HG03575 (cell line): Measurements from ENCODE around the gene IL15.
A peak's percentile ranks its signal among the peaks of the same experiment; 100 is the strongest.
"Not testable (repeated sequence)": the region's sequence is repeated elsewhere in the genome, so short reads cannot be mapped to it uniquely, and the experiment has no call there.

Experiments
- ATAC-seq: cut with Tn5 transposase; IDR thresholded peaks from one replicate; pipeline ENCODE4 v1.9.1; 2021; ENCODE audit not compliant: unreplicated experiment, insufficient number of reproducible peaks, low FRiP score; ENCODE audit errors: extremely low read depth

IL15 gene

DNA sequence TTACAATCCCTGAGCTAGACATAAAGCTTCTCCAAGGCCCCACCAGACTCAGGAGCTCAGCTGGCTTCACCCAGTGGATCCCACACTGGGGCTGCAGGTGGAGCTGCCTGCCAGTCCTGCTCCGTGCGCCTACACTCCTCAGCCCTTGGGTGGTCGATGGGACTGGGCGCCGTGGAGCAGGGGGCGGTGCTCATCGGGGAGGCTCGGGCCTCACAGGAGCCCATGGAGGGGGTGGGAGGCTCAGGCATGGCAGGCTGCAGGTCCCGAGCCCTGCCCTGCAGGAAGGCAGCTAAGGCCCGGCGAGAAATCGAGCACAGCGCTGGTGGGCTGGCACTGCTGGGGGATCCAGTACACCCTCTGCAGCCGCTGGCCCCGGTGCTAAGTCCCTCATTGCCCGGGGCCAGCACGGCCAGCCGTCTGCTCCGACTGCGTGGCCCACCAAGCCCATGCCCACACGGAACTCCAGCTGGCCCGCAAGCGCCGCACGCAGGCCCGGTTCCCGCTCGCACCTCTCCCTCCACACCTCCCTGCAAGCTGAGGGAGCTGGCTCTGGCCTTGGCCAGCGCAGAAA is 53.4 kb downstream of the IL15 start:
- not testable (repeated sequence) for ATAC-seq

DNA sequence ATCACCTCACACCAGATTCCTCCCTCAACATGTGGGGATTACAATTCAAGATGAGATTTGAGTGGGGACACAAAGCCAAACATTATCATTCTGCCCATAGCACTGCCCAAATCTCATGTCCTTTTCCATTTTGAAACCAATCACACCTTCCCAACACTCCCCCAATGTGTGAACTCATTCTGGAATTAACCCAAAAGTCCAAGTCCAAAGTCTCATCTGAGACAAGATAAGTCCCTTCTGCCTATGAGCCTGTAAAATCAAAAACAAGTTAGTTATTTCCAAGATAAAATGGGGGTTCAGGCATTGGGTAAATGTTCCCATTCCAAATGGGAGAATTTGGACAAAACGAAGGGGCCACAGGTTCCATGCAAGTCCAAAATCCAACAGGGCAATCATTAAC is 54.9 kb downstream of the IL15 start:
- not testable (repeated sequence) for ATAC-seq

DNA sequence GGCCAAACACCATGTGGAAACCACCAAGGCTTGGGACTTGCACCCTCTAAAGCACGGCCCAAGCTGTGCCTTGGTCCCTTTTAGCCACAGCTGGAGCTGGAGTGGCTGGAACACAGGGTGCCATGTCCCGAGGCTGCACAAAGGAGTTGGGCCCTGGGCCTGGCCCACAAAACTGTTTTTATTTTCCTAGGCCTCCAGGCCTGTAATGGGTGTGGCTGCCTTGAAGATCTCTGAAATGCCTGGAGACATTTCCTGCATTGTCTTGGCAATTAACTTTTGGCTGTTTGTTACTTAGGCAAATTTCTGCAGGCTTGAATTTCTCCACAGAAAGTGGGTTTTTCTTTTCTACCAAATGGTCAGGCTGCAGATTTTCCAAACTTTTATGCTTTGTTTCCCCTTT is 55.7 kb downstream of the IL15 start:
- no peak for ATAC-seq

DNA sequence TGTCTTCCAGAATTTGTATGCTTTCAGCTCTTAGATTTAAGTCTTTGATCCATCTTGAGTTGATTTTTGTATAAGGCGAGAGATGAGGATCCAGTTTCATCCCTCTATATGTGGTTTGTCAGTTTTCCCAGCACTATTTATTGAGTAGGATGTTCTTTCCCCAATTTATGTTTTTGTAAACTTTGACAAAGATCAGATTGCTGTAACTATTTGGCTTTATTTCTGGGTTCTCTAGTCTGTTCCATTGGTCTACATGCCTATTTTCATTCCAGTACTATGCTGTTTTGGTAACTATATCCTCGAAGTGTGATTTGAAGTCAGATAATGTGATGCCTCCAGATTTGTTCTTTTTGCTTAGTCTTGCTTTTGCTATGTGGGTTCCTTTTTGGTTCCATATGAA is 60.7 kb downstream of the IL15 start:
- no peak for ATAC-seq

DNA sequence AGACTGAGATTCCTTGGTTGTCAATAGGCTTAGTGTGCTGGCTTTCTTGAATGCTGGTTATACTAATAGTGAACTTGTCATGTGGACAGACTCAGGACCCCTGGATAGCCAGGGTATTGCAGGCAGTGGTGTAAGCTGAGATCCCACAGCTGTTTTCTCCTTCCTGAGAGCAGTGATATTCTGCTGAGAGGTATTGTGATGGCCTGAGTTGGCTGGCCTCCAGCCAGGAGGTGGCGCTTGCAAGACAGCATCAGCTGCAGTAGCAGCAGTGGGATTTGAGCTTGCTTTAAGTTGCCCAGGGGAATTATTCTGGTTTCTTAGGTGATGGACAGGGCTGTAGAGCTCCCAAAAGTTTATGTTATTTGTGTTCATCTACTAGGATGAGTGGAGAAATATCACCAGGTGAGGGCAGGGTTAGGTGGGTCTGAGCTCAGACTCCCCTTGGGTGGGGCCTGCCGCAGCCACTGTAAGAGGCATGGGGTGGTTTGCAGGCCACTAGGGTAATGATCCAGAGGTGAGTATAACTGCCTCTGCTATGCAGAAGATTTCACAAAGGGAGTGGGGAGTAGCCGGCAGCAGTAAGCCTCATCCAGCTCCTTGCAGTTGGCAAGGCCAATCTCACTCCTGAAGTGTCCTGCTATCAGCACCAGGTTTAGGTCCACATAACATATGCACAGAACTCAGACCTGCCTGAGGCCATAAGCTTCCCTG is 66.2 kb downstream of the IL15 start:
- ATAC-seq: no peak

DNA sequence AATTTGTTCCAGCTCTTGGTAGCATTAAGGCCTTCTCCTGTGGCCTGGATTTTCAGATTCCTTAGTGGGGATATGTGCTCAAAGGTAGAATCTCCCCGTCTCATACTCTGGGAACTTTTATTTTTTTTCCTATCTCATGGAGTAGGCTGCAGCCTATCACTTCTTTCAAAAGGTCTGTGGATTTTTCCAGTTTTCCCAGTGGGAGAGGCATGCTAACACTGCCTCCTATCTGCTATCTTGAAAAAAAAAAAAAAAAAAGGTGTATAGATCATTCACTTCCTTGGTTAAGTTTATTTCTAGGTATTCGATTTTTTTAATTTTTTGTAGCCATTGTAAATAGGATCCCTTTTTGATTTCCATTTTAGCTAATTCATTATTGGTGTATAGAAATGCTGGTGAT is 67.1 kb downstream of the IL15 start:
- no peak for ATAC-seq

DNA sequence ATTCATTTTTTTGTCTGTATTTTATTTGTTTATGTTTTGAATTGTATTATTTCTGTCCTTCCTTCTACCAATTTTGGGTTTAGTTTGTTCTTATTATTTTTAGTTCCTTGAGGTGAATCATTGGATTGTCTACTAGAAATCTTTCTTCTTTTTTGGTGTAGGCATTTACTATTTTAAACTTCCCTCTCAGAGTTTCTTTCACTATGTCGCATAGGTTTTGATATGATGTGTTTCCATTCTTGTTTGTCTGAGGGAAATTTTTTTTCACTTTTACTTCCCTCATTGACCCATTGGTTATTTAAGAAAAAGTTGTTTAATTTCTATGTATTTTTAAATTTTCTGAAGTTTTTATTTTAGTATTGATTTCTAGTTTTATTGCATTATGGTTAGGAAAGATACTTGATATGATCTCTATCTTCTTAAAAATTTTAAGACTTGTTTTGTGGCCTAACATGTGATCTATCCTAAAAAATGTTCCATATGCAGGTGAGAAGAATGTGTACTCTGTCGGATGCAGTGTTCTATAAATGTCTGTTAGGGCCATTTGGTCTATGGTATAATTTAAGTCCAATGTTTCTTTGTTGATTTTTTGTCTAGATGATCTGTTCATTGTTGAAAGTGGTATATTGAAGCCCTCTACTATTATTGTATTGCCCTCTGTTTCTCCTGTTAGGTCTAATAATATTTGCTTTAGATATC is 68.8 kb downstream of the IL15 start:
- ATAC-seq: peak; percentile 64

DNA sequence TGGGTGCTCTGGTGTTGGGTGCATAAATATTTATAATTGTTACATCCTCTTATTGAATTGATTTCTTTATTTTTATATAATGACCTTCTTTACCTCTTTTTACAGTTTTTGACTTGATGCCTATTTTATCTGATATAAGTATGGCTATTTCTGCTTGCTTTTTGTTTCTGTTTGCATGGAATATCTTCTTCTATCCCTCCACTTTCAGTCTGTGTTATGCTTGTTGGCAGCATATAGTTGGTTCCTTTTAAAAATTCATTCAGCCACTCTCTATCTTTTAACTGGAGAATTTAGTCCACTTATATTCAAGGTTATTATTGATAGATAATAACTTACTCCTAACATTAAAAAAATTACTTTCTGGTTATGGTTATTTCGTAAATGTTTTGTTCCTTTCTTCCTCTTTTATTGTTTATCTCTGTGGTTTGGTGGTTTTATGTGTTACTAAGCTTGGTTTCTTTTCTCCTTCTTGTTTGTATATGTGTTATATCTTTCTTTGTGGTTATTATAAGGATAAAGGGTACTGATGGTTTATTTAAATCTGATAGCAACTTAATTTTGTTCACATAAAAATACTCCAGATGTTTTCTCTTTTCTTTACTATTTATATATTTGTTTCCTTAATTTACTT is 69.5 kb downstream of the IL15 start:
- ATAC-seq: peak; percentile 51

DNA sequence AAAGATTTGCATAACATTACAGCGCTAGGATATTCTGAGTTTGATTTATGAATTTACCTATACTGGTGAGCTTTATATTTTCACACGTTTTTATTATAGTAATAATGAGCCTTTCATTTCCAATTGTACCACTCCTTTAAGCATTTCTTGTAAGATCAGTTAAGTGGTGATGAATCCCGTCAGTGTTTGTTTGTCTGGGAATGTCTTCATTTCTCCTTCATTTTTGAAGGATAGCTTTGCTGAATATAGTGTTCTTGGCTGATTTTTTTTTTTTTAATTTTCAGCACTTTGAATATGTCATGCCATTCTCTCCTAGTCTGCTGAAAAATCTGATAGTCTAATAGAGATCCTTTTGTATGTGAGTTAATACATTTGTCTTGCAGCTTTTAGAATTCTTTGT is 70.1 kb downstream of the IL15 start:
- ATAC-seq: no peak

DNA sequence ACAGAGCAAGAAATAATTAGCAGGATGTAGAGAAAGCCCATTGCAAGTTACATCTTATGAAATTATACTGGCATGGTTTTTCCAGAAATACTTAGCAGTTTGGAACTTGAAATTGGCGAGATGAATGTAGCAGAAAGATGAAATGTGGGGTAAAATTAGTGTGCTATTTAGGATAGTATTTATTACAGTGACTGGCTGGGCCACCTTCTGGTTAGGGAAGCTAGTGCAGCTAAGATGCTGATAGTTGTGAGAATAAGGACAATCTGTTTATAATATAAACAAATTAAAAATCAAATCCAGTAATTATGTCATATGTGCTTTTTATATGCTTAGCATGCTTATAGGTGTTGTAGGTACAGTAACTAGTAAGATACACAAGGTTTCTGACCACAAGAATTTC is 74.8 kb downstream of the IL15 start:
- ATAC-seq: no peak

DNA sequence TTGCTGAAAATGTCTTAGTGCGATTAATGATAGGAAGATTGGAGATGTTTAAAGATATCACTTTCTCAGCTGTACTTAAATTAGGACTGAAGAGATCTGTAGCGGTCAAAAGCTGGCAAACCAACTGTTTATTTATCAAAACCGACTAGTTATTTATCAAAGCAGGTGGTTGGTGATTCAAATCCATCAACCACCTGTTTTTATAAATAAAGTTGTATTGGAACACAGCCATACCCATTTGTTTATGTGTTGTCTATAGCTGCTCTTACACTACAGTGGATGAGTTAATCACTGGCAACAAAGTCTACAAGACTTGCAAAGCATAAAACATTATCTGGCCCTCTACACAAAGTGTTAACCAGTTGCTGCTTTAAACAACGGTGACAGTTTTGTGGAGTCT is 76.8 kb downstream of the IL15 start:
- no peak for ATAC-seq

DNA sequence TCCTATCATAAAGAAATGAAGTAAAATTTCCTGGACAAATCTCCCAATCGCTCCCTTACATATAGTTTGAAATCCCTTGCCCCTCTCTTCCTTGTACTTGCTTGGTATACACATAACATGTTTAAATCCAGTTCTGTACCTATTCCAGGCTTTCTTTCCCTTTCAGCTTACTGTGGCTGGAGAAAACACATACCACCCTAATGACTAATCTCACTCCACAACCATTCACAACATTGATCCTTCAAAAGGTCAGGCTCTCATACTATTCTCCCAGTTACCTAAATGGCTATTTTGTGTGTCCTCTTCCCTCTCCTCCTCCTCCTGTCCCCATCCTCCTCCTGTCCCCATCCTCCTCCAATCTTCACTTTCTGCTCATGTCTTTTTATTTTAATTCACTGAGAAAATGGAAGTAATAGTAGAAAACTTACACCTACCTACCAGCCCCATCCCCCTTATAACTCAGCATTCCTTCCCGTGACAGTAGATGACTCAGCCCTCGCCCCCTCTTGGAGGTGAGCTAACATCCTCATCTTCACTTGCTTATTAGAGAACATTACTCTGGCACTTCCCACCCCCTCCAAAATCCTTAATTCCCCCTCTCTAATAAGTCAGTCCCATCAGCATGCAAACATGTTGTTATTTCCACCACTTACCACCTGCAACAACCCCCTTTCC is 77.5 kb downstream of the IL15 start:
- ATAC-seq: no peak

DNA sequence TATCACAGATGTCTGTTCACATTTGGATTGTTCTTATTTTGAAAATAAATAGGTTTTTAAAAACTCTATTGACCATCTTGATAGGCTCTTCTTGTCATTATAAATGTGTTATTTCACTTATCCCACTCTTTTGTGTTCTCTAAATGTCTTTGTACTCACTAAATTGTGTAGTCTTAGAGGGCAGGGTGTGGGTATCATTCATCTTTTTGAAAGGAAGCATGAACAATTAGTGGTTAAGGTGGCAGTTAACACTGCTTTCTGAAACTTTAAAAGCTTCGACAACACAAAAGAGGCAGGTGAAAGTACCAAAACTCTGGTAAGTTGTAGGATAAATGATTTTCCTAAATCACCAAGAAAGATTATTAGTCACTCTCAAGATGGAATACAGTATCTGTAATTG is 83.2 kb downstream of the IL15 start:
- no peak for ATAC-seq

DNA sequence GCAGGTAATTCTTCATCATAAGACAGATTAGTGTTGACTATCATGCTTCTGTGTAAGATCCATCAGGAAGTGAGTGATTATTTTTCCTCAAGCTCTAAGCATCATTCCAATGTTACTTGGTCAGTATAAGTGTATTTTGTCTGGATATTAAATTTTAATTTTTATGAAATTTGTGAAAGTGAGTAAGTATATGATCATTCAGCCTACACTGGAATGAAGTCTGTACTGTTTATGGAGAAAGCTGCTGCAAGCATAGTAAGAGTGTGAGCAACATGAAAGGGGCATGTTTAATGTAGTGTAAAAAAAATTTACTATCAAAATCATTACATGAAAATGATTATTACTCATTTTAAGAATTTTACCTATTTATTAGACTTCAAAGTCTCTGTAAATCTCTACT is 84.8 kb downstream of the IL15 start:
- ATAC-seq: no peak

DNA sequence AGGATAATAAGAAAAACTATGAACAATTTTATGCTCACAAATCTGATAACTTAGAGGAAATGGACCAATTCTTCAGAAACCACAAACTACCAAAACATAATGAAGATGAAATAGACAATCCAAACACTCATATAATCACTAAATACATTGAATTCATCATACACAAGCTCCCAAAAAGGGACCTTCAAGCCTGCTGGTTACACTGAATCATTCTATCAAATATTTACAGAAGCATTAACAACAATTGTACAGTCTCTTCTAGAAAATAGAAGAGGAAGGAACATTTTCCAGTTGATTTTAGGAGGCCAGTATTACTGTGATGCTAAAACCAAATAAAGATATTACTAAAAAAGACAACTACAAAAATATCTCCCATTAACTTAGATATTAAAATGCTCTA is 88.3 kb downstream of the IL15 start:
- ATAC-seq: no peak

DNA sequence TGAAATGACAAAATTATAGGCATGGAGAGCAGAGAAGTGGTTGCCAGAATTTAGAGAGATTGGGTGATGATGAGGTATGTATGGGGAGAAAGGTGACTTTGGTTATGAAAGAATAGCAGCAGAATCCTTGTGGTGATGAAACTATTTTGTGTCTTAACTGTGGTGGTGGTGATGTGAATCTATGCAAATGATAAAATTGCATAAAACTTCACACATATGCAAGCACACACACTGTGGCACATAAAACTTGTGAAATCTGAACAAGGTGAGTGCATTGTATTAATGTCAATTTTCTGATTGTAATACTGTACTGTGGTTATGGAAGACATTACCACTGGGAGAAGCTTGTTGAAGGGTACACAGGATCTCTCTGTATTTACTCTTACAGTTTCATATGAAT is 91.0 kb downstream of the IL15 start:
- ATAC-seq: no peak

DNA sequence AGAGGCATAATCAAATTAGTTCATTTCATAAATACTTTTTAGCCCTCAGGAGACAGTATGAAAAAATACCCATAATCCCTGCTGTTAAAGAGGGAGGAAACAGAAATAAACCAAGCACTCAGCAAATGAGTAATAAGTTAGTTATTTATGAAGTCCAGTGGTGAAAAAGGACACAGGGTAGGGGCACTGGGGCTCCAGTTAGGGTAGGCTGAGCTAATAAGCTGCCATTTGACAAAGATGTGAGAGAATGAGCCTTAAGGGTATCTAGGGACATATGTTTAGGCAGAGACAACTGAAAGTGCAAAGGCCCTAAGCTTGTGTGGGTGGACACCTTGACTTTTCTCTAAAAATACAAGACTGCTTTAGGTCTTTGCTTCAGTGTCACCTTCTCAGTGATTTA is 94.4 kb downstream of the IL15 start:
- no peak for ATAC-seq

DNA sequence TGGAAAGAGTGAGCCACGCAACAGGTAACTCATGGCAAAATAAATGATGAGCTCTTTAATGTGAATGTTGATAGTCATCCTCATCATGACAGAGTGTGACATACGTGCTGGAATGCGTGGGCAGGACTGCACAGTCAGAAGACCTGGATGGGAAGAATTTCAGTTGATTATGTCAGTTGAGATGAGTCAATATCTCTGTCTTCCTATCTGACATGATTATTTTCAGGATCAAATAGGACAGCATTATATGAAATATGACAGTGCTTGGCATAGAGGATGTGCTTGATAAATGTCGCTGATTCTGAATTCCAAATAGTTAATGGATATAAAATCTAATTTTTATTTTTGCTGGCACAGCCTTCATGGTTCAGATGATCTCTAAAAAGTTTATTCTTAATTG is 95.1 kb downstream of the IL15 start:
- ATAC-seq: no peak

DNA sequence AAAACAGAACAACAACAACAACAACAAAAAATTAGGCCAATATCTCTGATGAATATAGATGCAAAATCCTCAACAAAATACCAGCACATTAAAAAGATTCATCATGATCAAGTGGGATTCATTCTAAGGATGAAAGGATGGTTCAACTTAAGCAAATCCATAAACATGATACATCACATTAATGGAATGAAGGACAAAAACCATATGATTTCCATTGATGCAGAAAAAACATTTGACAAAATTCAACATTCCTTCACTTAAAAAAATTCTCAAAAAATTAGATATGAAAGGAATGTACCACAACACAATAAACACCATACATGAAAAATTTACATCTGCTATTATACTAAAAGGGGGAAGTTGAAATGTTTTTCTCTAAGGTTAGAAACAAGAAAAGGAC is 103.3 kb downstream of the IL15 start:
- no peak for ATAC-seq

DNA sequence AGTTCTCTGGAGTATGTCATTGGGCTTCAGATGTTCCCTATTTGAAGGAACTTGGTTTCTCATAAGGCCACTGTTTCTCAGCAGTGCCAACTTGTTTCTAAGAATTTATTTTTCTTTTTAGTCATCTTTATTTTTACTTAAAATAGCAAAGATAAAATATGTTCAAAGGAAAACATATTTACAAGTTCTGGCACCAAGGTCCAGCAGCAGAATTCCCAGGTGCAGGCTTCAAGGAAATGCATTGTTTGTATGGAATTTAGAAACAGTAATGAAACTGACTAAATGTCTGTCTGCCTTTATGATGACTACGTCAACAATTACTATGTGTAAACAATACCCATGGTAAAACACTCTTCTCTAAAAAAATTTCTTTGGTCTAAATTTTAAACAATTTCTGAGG is 109.6 kb downstream of the IL15 start:
- no peak for ATAC-seq
